Mesendoderm (in vitro differentiated cells): ENCODE measurements around the gene TMEM178B.

Experiments used
- DNase-seq: peaks from one replicate; pipeline ENCODE4 v3.0.0; 2013
- H2AK5ac ChIP-seq: 2 replicates; pipeline ENCODE4 v1.6.1; 2013; ENCODE audit warnings: low read length, inconsistent platforms
- H2BK120ac ChIP-seq: 2 replicates; pipeline ENCODE4 v1.6.1; 2013; ENCODE audit warnings: low read depth, mild to moderate bottlenecking, low read length, moderate library complexity, mixed read lengths
- H2BK15ac ChIP-seq: replicated peaks from 2 replicates; pipeline ENCODE4 v1.6.1; 2013; ENCODE audit warnings: low read depth, mild to moderate bottlenecking, moderate library complexity
- H2BK5ac ChIP-seq: 2 replicates; pipeline ENCODE4 v1.6.1; 2013; ENCODE audit warnings: low read length, inconsistent platforms
- H3K18ac ChIP-seq: 2 replicates; pipeline ENCODE4 v1.6.1; 2013; ENCODE audit warnings: mild to moderate bottlenecking, low read length, mixed read lengths
- H3K23ac ChIP-seq: one replicate; pipeline ENCODE4 v1.6.1; 2013; ENCODE audit warnings: low read length
- H3K27ac ChIP-seq: 2 replicates; pipeline ENCODE4 v1.5.1; 2013; ENCODE audit warnings: low read depth, mild to moderate bottlenecking, inconsistent platforms, low read length, moderate library complexity
- H3K27me3 ChIP-seq: 2 replicates; pipeline ENCODE4 v1.6.1; 2013; ENCODE audit warnings: low read length, control low read depth, mild to moderate bottlenecking, inconsistent platforms; ENCODE audit not compliant: insufficient read depth, poor library complexity
- H3K36me3 ChIP-seq: 2 replicates; pipeline ENCODE4 v1.6.1; 2013; ENCODE audit warnings: low read length, inconsistent platforms; ENCODE audit not compliant: control insufficient read depth, insufficient read depth
- H3K4ac ChIP-seq: one replicate; pipeline ENCODE4 v1.6.1; 2013; ENCODE audit warnings: low read depth, mild to moderate bottlenecking, low read length, moderate library complexity
- H3K4me1 ChIP-seq: 2 replicates; pipeline ENCODE4 v1.6.1; 2013; ENCODE audit warnings: low read depth, low read length, inconsistent platforms; ENCODE audit not compliant: control insufficient read depth
- H3K4me2 ChIP-seq: 2 replicates; pipeline ENCODE4 v1.6.1; 2013; ENCODE audit warnings: low read length
- H3K4me3 ChIP-seq: 2 replicates; pipeline ENCODE4 v1.5.1; 2013; ENCODE audit warnings: mild to moderate bottlenecking, low read length
- H3K56ac ChIP-seq: one replicate; pipeline ENCODE4 v1.6.1; 2013; ENCODE audit warnings: low read length
- H3K79me1 ChIP-seq: 2 replicates; pipeline ENCODE4 v1.6.1; 2013; ENCODE audit warnings: low read length, inconsistent platforms
- H3K79me2 ChIP-seq: 2 replicates; pipeline ENCODE4 v1.6.1; 2013; ENCODE audit warnings: mild to moderate bottlenecking, low read length; ENCODE audit not compliant: control insufficient read depth, insufficient read depth
- H3K9ac ChIP-seq: 2 replicates; pipeline ENCODE4 v1.6.1; 2013; ENCODE audit warnings: low read length, inconsistent platforms
- H4K5ac ChIP-seq: one replicate; pipeline ENCODE4 v1.6.1; 2013; ENCODE audit warnings: low read length
- H4K8ac ChIP-seq: one replicate; pipeline ENCODE4 v1.6.1; 2013; ENCODE audit warnings: low read depth, mild to moderate bottlenecking, control low read depth, low read length, moderate library complexity
- WGBS: extraction: QIAGEN DNeasy Blood & Tissue Kit; methylation state at CpG from one replicate; pipeline ENCODE4 v1.1.7; 2013; ENCODE audit warnings: low lambda C conversion rate, missing lambda C conversion rate; ENCODE audit not compliant: insufficient coverage; ENCODE audit errors: extremely low coverage; 5-methylcytosine and 5-hydroxymethylcytosine counted together

TMEM178B gene

DNA sequence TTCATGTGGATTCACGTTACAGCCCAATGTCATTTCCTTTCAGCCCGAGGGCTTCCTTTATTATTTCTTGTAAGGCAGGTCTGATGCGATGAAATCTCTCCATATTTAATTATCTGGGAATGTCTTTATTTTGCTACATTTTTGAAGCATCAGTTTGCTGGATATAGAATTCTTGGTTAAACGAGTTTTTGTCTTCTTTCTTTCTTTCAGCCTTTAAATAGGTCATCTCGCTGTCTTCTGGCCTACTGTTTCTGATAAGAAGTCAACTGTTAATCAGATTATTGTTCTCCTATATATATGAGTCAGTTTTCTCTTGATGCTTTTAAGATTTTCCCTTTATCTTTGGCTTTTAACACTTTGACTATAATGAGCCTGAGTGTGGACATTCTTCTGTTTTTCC is 184.7 kb downstream of the TMEM178B start:
- H3K23ac ChIP-seq = no peak overlapping the region
- no peaks in the 10 kb centered on the region for H3K79me2 ChIP-seq
- no peaks in the 10 kb centered on the region for H3K27me3 ChIP-seq
- WGBS = no CpG with 5 or more reads among the region's 5 CpGs
- no peak overlapping the region for H3K4me2 ChIP-seq
- no peak overlapping the region for H2BK120ac ChIP-seq
- no peaks in the 10 kb centered on the region for H3K36me3 ChIP-seq
- H3K9ac ChIP-seq = no peak overlapping the region
- no peak overlapping the region for H2BK15ac ChIP-seq
- H3K4me1 ChIP-seq = no peaks in the 10 kb centered on the region
- H3K27ac ChIP-seq = no peak overlapping the region
- H3K4me3 ChIP-seq = no peak overlapping the region
- DNase-seq = no peak
- H3K4ac ChIP-seq = no peak overlapping the region
- no peak overlapping the region for H2BK5ac ChIP-seq
- H3K56ac ChIP-seq = no peak overlapping the region
- H4K8ac ChIP-seq = no peak overlapping the region
- no peak overlapping the region for H2AK5ac ChIP-seq
- no peaks in the 10 kb centered on the region for H3K79me1 ChIP-seq
- H3K18ac ChIP-seq = no peak overlapping the region
- no peak overlapping the region for H4K5ac ChIP-seq

DNA sequence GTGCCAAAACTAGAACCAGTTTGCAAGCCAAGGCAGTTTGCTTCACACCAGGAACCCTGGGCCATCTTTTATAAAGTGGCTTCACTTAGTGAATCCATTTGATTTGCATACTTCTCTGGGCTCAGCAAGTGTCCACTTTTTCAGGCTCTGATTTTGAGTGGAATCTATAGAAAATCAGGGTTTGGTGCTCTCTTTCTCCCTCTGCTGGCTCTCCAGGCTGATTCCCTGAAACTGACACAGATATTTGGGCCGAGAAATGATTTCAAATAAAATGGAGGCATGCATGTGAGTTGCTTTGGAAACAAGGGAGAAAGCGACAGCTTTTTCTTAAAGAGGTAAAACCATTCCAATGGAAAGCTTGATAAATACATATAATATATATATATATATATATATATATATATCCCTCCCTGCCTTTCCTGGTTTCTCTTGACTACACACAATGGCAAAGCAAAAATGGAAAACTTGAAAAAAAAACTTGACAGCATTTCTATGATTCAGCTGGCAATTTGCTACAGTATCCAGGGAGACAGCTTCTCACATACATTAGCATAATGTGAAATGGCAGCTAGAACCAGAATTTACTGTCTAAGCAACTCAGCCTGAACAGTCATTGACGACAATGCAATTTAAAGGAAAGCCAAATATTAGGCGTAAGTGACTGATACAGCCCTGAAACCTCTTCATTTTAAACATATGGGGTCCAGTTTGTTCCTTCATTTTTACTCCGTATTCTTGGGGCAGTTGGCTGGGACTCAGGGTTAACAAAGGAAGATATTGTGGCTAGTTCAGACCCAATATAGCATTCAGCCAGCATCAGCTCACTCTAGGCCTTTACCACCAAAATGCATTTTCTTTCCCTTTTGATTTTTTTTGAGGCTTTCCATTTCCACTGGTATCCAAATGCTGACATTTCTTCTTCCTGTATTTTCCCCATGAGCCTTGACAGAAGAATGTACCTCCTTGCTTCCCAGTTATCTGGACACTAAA is 188.5 kb downstream of the TMEM178B start:
- Histone ChIP-seq H2BK120ac (no peak overlapping the region), H2BK15ac (no peak overlapping the region), H4K5ac (no peak overlapping the region), H3K4me2 (no peak overlapping the region), H2AK5ac (no peak overlapping the region), H3K79me1 (no peaks in the 10 kb centered on the region), H3K27me3 (no peaks in the 10 kb centered on the region), H3K9ac (no peak overlapping the region), H3K27ac (no peak overlapping the region), H2BK5ac (no peak overlapping the region), H3K56ac (no peak overlapping the region), H3K23ac (no peak overlapping the region), H3K4ac (no peak overlapping the region), H3K36me3 (no peaks in the 10 kb centered on the region), H3K4me3 (no peak overlapping the region), H3K79me2 (no peaks in the 10 kb centered on the region), H3K18ac (no peak overlapping the region), H3K4me1 (no peaks in the 10 kb centered on the region), H4K8ac (no peak overlapping the region)
- no CpG with 5 or more reads among the region's 5 CpGs for WGBS
- peak; percentile 28 for DNase-seq

GRCh38 chr7:141263508-141263907 is 189.6 kb downstream of the TMEM178B start:
- H3K27ac ChIP-seq = no peak overlapping the region
- H3K18ac ChIP-seq = no peak overlapping the region
- no peaks in the 10 kb centered on the region for H3K4me1 ChIP-seq
- no peak overlapping the region for H2BK15ac ChIP-seq
- H3K23ac ChIP-seq = no peak overlapping the region
- H3K56ac ChIP-seq = no peak overlapping the region
- no peak overlapping the region for H3K9ac ChIP-seq
- no peaks in the 10 kb centered on the region for H3K36me3 ChIP-seq
- H3K27me3 ChIP-seq = no peaks in the 10 kb centered on the region
- no peak overlapping the region for H2BK120ac ChIP-seq
- no peak overlapping the region for H3K4me3 ChIP-seq
- no peak overlapping the region for H2AK5ac ChIP-seq
- H3K79me2 ChIP-seq = no peaks in the 10 kb centered on the region
- H3K4ac ChIP-seq = no peak overlapping the region
- H4K5ac ChIP-seq = no peak overlapping the region
- H3K4me2 ChIP-seq = no peak overlapping the region
- DNase-seq = no peak
- no peak overlapping the region for H2BK5ac ChIP-seq
- H4K8ac ChIP-seq = no peak overlapping the region
- H3K79me1 ChIP-seq = no peaks in the 10 kb centered on the region
- no CpG with 5 or more reads among the region's 2 CpGs for WGBS

DNA sequence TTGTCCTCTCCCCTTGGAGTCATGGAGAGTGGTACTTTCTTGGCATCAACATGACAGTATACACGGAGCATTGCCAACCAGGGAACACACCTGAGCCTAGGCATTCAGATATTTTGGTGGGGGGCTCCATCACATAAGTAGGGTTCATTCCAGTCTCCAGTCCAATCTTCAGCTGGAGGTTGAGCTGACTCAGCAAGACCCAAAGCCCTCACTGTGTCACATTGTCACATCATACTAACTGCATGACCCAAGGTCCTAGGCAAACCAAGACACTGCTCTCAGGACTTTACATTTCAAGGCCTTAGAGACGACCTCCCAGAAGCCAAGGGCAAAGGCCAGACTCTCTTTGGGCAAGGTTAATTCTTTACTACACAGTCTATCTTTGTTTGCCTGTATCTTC is 190.1 kb downstream of the TMEM178B start:
- no peak overlapping the region for H3K4me3 ChIP-seq
- H3K18ac ChIP-seq = no peak overlapping the region
- no peak overlapping the region for H3K9ac ChIP-seq
- no peak for DNase-seq
- H2BK120ac ChIP-seq = no peak overlapping the region
- no peak overlapping the region for H2AK5ac ChIP-seq
- no peak overlapping the region for H3K4me2 ChIP-seq
- H3K4ac ChIP-seq = no peak overlapping the region
- no peaks in the 10 kb centered on the region for H3K4me1 ChIP-seq
- no peak overlapping the region for H2BK15ac ChIP-seq
- WGBS = no CpG with 5 or more reads among the region's 2 CpGs
- H3K27ac ChIP-seq = no peak overlapping the region
- no peaks in the 10 kb centered on the region for H3K79me2 ChIP-seq
- no peak overlapping the region for H4K8ac ChIP-seq
- no peak overlapping the region for H3K56ac ChIP-seq
- no peaks in the 10 kb centered on the region for H3K36me3 ChIP-seq
- H4K5ac ChIP-seq = no peak overlapping the region
- no peaks in the 10 kb centered on the region for H3K79me1 ChIP-seq
- no peaks in the 10 kb centered on the region for H3K27me3 ChIP-seq
- H3K23ac ChIP-seq = no peak overlapping the region
- no peak overlapping the region for H2BK5ac ChIP-seq

DNA sequence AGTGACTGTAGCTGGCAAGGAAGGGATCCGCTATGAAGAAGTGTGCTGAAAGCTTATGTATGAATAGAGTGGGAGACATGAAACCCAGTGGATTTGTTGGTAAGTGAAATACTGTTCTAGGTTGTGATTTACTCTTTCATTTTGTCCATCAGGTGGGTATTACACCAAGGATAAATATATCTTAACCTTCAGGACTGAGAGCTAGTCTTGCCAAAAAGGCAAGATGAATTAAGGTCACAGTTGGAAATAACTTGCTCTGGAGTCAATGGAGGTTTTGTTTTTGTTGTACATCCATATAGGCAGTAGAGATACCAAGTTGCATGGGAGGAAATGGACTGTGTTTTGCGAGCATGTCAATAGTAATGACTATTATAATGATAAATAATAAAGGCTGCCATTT is 190.6 kb downstream of the TMEM178B start:
- DNase-seq = no peak
- Histone ChIP-seq H3K27ac (no peak overlapping the region), H4K8ac (no peak overlapping the region), H3K4me1 (no peaks in the 10 kb centered on the region), H3K4ac (no peak overlapping the region), H2BK15ac (no peak overlapping the region), H3K9ac (no peak overlapping the region), H4K5ac (no peak overlapping the region), H3K79me1 (no peaks in the 10 kb centered on the region), H2BK120ac (no peak overlapping the region), H3K36me3 (no peaks in the 10 kb centered on the region), H3K56ac (no peak overlapping the region), H3K4me2 (no peak overlapping the region), H3K23ac (no peak overlapping the region), H2AK5ac (no peak overlapping the region), H3K79me2 (no peaks in the 10 kb centered on the region), H3K18ac (no peak overlapping the region), H2BK5ac (no peak overlapping the region), H3K4me3 (no peak overlapping the region), H3K27me3 (no peaks in the 10 kb centered on the region)
- WGBS = no CpG with 5 or more reads among the region's 2 CpGs
